LNCAP (cell line): ENCODE results near the gene SERPINE1.

Experiments used
- TF ChIP-seq, protein P1 (sequence below): fragments of 450-650 bp; IDR thresholded peaks from 2 replicates; pipeline ENCODE4 v1.5.1; 2017; ENCODE audit warnings: mild to moderate bottlenecking

Gene SERPINE1

DNA sequence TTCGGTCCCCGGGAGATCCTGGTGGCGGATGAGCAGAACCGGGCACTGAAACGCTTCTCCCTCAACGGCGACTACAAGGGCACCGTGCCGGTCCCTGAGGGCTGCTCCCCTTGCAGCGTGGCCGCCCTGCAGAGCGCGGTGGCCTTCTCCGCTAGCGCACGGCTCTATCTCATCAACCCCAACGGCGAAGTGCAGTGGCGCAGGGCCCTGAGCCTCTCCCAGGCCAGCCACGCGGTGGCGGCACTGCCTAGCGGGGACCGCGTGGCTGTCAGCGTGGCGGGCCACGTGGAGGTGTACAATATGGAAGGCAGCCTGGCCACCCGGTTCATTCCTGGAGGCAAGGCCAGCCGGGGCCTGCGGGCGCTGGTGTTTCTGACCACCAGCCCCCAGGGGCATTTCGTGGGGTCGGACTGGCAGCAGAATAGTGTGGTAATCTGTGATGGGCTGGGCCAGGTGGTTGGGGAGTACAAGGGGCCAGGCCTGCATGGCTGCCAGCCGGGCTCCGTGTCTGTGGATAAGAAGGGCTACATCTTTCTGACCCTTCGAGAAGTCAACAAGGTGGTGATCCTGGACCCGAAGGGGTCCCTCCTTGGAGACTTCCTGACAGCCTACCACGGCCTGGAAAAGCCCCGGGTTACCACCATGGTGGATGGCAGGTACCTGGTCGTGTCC lies 37.9 kb upstream of the SERPINE1 start:
- TF ChIP-seq, protein P1, sequence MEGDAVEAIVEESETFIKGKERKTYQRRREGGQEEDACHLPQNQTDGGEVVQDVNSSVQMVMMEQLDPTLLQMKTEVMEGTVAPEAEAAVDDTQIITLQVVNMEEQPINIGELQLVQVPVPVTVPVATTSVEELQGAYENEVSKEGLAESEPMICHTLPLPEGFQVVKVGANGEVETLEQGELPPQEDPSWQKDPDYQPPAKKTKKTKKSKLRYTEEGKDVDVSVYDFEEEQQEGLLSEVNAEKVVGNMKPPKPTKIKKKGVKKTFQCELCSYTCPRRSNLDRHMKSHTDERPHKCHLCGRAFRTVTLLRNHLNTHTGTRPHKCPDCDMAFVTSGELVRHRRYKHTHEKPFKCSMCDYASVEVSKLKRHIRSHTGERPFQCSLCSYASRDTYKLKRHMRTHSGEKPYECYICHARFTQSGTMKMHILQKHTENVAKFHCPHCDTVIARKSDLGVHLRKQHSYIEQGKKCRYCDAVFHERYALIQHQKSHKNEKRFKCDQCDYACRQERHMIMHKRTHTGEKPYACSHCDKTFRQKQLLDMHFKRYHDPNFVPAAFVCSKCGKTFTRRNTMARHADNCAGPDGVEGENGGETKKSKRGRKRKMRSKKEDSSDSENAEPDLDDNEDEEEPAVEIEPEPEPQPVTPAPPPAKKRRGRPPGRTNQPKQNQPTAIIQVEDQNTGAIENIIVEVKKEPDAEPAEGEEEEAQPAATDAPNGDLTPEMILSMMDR: no peak

DNA sequence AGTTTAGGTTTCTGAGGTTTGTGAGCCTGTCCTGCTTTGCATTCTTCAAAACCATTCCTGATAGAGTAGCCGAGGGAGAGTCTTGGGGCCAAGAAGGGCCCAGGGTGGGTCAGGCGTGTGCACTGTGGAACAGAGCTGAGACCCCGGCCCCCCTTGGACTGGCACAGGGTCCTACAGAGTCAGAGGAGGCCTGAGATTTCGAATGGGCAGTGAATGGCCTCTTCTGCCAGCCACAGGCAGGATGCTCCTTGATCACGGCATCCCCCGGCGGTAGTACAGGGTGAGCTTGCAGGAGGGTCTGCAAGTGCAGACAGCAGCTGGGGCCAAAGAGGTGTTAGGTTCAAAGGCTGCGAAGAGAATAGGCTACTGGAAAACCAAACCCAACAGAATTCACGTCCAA lies 37.0 kb upstream of the SERPINE1 start:
- TF ChIP-seq, protein P1: no peak

DNA sequence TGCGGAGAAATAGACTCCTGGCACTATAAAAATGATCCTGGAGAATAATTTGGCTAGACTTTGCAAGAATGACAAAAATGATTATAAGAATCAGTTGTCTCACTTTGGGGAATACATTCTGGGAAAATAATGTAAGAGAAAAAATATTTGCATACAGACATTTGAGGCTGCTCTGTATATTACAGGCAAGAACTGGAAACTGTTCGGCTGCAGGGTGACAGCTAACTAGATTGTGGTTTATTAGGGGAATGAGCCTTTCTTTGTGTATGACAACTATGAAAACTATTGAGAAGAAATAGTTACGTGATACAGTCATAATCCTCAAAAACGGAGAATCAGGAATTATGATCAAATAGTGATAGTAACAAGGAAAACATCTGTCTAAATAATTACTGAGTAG lies 33.0 kb upstream of the SERPINE1 start:
- TF ChIP-seq, protein P1: no peak

DNA sequence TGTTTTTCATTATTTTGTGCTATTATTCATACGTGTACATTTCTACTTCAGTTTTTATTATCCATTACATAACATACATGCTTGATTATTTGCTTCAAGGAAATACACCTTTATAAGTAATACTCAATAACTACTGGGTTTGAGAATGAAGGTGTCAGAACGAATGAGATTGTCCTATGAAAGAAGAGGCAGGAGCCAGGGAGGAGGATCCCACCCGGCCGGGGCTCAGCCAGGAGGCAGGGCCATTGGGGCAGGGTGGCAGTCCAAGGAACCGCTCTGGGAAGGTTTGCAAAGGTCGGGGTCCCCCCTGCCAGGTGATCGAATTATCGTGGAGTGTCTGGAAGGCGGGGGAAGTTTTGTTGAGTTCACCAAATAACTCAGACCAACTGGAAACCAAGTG lies 32.5 kb upstream of the SERPINE1 start:
- TF ChIP-seq, protein P1: no peak

DNA sequence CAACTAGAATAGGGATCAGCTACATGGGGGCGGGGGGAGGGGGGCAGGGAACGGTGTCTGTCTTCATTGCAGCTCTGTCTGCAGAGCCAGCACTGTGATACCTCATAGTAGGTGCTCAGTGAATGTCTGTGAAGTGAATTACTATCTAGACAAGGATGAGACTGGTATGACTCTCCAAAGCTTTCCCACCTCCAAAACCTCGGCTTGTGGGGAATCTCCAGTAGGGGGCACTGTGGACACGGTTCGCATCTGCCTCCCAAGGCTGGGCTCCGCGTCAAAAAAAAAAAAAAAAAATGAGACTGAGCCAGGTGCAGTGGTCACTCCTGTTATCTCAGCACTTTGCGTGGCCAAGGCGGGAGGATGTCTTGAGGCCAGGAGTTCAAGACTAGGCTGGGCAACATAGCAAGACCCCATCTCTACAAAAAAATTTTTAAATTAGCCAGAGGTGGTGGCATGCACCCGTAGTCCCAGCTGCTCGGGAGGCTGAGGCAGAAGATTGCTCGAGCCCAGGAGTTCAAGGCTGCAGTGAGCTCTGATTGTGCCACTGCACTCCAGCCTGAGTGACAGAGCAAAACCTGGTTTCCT lies 32.0 kb upstream of the SERPINE1 start:
- TF ChIP-seq, protein P1: peak; percentile 79

DNA sequence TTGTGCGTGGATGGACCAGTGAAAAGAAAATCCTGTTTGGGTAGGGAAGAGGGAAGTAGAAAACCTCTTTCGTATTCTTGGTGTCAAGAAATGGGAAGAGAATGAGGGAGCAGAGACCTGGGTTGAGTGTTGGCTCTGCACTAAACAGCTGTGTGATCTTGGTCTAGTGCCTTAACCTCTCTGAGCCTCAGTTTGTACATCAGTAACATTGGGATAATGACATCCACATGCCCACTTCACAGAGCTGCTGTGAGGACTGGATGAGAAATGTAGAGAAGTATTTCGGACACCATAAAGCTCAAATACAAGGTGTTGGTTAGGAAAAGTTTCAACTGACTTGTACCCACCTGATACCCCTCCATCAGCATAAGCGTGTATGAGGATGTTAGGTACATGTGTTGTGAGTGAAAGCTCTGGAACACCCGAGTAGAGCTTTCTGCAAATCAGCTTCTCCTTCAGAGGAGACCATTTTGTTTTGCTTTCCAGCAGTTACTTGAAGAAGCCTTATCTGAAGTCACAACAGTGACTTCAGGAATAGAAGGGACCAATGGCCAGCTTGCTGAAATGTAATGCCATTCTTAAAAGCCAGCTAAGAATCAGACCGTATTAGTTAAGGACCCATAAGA lies 30.5 kb upstream of the SERPINE1 start:
- TF ChIP-seq, protein P1: no peak

DNA sequence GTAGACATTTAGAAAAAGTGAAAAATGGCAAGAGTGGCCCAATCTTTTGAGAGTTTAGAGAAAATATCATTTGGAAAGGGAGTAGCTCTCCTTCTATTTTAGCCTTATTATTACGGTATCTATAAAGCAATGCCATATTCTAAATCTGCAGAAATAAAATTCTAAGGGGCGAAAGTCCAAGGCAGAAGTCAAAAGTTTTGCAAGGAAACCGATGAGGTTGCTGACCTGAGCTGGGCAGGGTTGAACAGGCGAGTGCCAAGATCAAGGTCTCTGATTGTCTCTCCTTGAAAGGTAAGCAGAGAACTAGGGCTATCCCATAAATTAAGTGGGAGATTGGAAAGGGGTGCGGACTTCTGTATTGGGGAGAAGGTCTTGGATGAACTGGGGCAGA lies 30.0 kb upstream of the SERPINE1 start:
- TF ChIP-seq, protein P1: no peak
